Measurements from ENCODE around the gene TMEM106C.

TMEM106C gene, protein sequence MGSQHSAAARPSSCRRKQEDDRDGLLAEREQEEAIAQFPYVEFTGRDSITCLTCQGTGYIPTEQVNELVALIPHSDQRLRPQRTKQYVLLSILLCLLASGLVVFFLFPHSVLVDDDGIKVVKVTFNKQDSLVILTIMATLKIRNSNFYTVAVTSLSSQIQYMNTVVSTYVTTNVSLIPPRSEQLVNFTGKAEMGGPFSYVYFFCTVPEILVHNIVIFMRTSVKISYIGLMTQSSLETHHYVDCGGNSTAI

DNA sequence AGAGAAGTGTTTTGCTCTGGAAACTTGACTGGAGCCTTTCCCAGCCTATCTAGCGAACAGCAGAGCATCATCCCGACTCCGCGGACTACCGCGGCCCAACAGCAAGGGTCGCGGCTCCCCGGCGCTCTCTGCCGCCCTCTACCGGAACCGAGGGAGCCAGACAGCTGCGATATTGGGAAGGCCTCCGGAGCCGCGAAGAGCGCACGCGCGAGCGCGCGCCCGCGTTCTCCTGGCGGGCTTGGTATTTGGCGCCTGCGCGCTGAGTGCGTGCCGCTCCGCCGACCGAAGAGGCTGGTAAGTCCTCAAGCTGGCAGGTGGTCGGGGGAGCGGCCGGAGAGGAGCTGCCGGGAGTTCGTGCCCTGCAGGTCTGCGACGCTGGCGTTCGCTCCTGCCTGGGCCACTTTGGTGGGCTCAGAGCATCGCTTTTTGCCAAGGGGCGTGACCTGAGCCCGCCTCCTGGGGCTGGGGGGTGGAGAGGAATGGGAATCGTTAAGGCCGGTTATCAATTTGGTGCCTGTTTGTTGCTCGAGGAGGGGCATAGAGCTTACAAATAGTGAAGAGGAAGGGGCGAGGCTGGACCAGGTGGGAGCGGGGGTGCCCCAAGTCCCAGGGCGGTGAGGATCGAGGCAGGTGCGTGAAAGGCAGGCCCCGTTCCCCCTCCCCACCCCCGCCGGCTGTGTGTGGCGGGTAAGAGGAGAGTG, at the start of gene TMEM106C:
TSS of gene TMEM106C (plus strand) at position 257 of the 701 bp plus-strand sequence. CDS start 641 bp downstream, outside the sequence.
- Histone ChIP-seq H3K4me1 (peaks cover 0 to 33% (median 19%) of the 10 kb centered on the region in 4 donors), H3K27ac (peak within 1 kb of the TSS; percentile 72 to 76), H3K4me3 (peak within 1 kb of the TSS; percentile 84 to 94), H3K27me3 (no peaks in the 10 kb centered on the region), H3K36me3 (peaks cover 0 to 26% (median 0%) of the 10 kb centered on the region in 3 donors), H3K9me3 (no peaks in the 10 kb centered on the region)
- DNase-seq = peak; percentile 82 to 94
- TF ChIP-seq, protein P1, sequence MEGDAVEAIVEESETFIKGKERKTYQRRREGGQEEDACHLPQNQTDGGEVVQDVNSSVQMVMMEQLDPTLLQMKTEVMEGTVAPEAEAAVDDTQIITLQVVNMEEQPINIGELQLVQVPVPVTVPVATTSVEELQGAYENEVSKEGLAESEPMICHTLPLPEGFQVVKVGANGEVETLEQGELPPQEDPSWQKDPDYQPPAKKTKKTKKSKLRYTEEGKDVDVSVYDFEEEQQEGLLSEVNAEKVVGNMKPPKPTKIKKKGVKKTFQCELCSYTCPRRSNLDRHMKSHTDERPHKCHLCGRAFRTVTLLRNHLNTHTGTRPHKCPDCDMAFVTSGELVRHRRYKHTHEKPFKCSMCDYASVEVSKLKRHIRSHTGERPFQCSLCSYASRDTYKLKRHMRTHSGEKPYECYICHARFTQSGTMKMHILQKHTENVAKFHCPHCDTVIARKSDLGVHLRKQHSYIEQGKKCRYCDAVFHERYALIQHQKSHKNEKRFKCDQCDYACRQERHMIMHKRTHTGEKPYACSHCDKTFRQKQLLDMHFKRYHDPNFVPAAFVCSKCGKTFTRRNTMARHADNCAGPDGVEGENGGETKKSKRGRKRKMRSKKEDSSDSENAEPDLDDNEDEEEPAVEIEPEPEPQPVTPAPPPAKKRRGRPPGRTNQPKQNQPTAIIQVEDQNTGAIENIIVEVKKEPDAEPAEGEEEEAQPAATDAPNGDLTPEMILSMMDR (IDR thresholded peaks at IDR 0.05) = peak; percentile 93 to 99
- intact Hi-C loops (cut with DNase I; ENCODE audit: low total_unique reads) = no loop called here

DNA sequence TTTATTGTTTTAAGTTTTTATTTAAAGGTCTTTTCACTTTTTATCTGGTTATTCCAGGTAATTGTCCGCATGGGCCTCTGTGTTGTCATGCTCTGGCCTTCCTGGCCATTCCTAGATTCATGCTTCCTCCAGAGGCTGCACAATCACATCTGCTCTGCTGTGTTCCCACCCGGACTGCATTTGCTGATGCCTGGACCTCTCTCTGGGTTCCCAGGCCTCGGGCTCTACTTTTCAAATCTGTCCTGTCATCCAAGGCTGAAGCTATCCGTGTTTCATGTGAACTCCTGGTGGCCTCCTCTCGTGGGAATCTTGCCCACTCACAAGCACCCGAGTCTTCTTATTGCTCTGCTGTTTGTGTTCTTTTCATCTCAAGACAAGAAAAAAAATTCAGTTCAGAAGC, 42.5 kb upstream of the TMEM106C start:
- intact Hi-C loops (cut with DNase I; ENCODE audit: low total_unique reads) = no loop called here
- TF ChIP-seq, protein P1 (IDR thresholded peaks at IDR 0.05) = no peak
- H3K27ac ChIP-seq = no peak overlapping the region
- H3K27me3 ChIP-seq = peaks cover 0 to 4% of the 10 kb centered on the region in 2 donors
- H3K4me1 ChIP-seq = no peaks in the 10 kb centered on the region
- no peaks in the 10 kb centered on the region for H3K9me3 ChIP-seq
- no peak for DNase-seq
- no peaks in the 10 kb centered on the region for H3K36me3 ChIP-seq
- H3K4me3 ChIP-seq = no peak overlapping the region

DNA sequence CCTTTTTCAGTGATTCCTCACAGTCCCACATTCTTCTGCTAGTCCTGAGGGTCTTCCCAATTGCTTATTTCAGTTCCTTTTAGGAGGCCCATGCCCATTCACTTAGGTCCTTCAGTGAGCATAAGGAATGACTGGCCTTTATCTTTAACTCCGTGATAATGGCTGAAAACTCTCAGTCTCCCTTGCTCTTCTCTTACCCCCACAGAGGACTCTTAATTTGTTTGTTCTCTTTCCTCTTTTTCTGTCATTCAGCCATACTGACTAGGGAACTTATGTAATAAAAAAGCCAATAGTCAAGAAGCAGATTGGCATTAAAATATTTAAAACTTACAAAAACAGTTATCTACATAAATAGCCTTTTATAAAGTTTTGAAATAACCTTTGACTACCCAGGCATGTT, 41.5 kb upstream of the TMEM106C start:
- no peak overlapping the region for H3K27ac ChIP-seq
- intact Hi-C loops (cut with DNase I; ENCODE audit: low total_unique reads) = no loop called here
- no peaks in the 10 kb centered on the region for H3K36me3 ChIP-seq
- no peaks in the 10 kb centered on the region for H3K4me1 ChIP-seq
- TF ChIP-seq, protein P1 (IDR thresholded peaks at IDR 0.05) = no peak
- H3K4me3 ChIP-seq = no peak overlapping the region
- H3K9me3 ChIP-seq = no peaks in the 10 kb centered on the region
- DNase-seq = no peak
- H3K27me3 ChIP-seq = peaks cover 0 to 4% of the 10 kb centered on the region in 2 donors

DNA sequence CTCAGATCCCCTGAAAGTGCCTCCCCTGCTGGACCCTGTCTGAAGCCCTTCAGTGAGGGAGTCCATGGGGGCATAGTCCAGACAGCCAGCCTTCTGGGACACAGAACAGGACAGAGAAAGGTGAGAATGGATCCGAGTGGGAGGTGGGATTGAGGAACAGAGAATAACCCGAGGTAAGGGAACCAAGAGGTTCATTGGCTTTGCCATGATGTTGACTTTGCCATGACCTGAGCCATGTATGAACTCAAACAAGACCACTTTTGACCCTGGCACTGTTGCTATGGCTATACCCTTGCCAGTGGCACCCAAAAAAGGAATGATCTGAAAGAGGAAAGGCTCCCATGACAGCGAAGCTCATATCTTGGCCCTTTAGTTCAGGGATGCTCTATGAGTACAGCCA, 36.0 kb upstream of the TMEM106C start:
- no peak for DNase-seq
- no peak overlapping the region for H3K4me3 ChIP-seq
- H3K4me1 ChIP-seq = no peaks in the 10 kb centered on the region
- H3K9me3 ChIP-seq = no peaks in the 10 kb centered on the region
- TF ChIP-seq, protein P1 (IDR thresholded peaks at IDR 0.05) = no peak
- no peaks in the 10 kb centered on the region for H3K36me3 ChIP-seq
- intact Hi-C loops (cut with DNase I; ENCODE audit: low total_unique reads) = no loop called here
- H3K27me3 ChIP-seq = peaks cover 0 to 12% of the 10 kb centered on the region in 2 donors
- no peak overlapping the region for H3K27ac ChIP-seq

DNA sequence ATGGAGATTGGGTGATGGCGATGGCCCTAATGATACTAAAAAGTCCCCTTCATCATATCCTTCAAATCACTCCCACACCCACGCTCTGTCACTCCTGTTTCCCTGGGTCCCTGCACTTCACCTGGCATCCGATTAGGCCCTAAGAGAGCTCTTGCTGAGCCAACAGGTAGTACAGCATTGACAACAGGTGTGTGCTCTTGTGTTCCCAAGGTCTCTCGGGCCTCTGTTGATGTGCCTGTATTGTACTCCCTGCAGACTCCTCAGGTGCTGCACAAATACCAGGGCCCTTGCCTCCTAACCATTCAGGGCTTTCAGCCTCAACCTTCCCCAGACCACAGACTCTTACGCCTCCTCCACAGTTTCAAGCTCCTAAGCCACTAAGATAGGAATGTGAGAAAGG, 32.8 kb upstream of the TMEM106C start:
- TF ChIP-seq, protein P1 (IDR thresholded peaks at IDR 0.05) = no peak
- Histone ChIP-seq H3K36me3 (no peaks in the 10 kb centered on the region), H3K27me3 (peaks cover 0 to 8% of the 10 kb centered on the region in 2 donors), H3K9me3 (no peaks in the 10 kb centered on the region), H3K4me3 (no peak overlapping the region), H3K27ac (no peak overlapping the region), H3K4me1 (peaks cover 0 to 4% (median 0%) of the 10 kb centered on the region in 4 donors)
- no peak for DNase-seq
- intact Hi-C loops (cut with DNase I; ENCODE audit: low total_unique reads) = loop anchor here (5.0 kb wide), 1 partner anchor 63 kb away; no protein-coding TSS in a partner anchor
